K562 (cell line): ENCODE results near the gene OR56A5. TPM values are rescaled to one million over a fixed set of nuclear protein-coding genes. Genes with fewer than 3 reads are reported as not detected.

ENCODE experiments used
- ATAC-seq: fragments of 200-7000 bp; cut with Tn5 transposase; 3 replicates; pipeline ENCODE4 v1.9.1; 2020; ENCODE audit warnings: moderate library complexity
- BruUV-seq: library from RNA; stranded (reverse); fragments of 400-500 nt; replicated peaks from 2 replicates; lab custom pipeline; 2021; lab: Mats Ljungman, UMichigan
- CTCF ChIA-PET: fragments of 300-600 bp; formaldehyde crosslinking; extraction: SDS; loops from one replicate; lab custom pipeline; 2021; ENCODE audit warnings: low intra/inter-chr PET ratio; lab: Yijun Ruan, JAX
- POLR2A ChIA-PET: fragments of 300-600, 350-650 bp; sonication (Branson Sonifier 250); formaldehyde crosslinking; extraction: SDS; loops from one replicate; lab custom pipeline; 2021; ENCODE audit warnings: antibody characterized with exemption, inconsistent platforms; lab: Yijun Ruan, JAX
- DNase-seq, 4 experiments: peaks; one replicate each; pipeline versions ENCODE4 v3.0.0 to v3.0.0-alpha.2; 2011 to 2018; ENCODE audit warnings: low spot score in 3 of 4, mixed read lengths in 3 of 4; ENCODE audit errors: extremely low read depth in 1 of 4
- FAIRE-seq: peaks from 2 replicates; lab custom pipeline; 2011; peaks lifted over from hg19 to GRCh38; lab: Jason Lieb, UNC
- H2AFZ ChIP-seq: 2 replicates; pipeline ENCODE4 v1.6.0; 2011; ENCODE audit warnings: low read depth, low read length, control low read depth, inconsistent platforms
- H3K27ac ChIP-seq: fragments of 200-600 bp; 3 replicates; pipeline ENCODE4 v1.8.0; 2011; ENCODE audit warnings: low read depth, mild to moderate bottlenecking, control low read depth, inconsistent platforms, low read length, moderate library complexity, mixed read lengths; ENCODE audit errors: extremely low read depth
- H3K27me3 ChIP-seq, 2 experiments: fragments of 300-600 bp in 1 of 2; 2 replicates in 1 of 2; 3 replicates in 1 of 2; pipeline versions ENCODE4 v1.6.0 to v1.8.0; 2011; ENCODE audit warnings: inconsistent platforms in 2 of 2, low read length in 2 of 2, mild to moderate bottlenecking in 1 of 2, mixed read lengths in 1 of 2, moderate library complexity in 1 of 2; ENCODE audit not compliant: control insufficient read depth in 2 of 2, insufficient read depth in 2 of 2
- H3K36me3 ChIP-seq: fragments of 300-600 bp; 3 replicates; pipeline ENCODE4 v1.8.0; 2011; ENCODE audit warnings: mild to moderate bottlenecking, low read length, inconsistent platforms; ENCODE audit not compliant: control insufficient read depth, insufficient read depth
- H3K4me1 ChIP-seq, 2 experiments: fragments of 200-600 bp in 1 of 2; replicated peaks in 1 of 2; 2 replicates in 1 of 2; 3 replicates in 1 of 2; pipeline versions ENCODE4 v1.5.1 to v1.8.0; 2011; ENCODE audit warnings: inconsistent platforms in 2 of 2, low read length in 2 of 2, mild to moderate bottlenecking in 1 of 2, mixed read lengths in 1 of 2, moderate library complexity in 1 of 2; ENCODE audit not compliant: control insufficient read depth in 2 of 2, insufficient read depth in 2 of 2
- H3K4me2 ChIP-seq: 2 replicates; pipeline ENCODE4 v1.6.1; 2011; ENCODE audit warnings: low read length, control low read depth, inconsistent platforms, mixed read lengths; ENCODE audit not compliant: insufficient read depth
- H3K4me3 ChIP-seq: fragments of 200-600 bp; sonication (generic), shearing (Covaris generic); 2 replicates; pipeline ENCODE4 v1.5.1; 2016; ENCODE audit warnings: control low read depth, inconsistent platforms
- H3K79me2 ChIP-seq: fragments of 200-600 bp; 3 replicates; pipeline ENCODE4 v1.8.0; 2011; ENCODE audit warnings: low read length, inconsistent platforms; ENCODE audit not compliant: control insufficient read depth, insufficient read depth
- H3K9ac ChIP-seq, 2 experiments: 2 replicates each; pipeline versions ENCODE4 v1.6.0 to v1.6.1; 2011; ENCODE audit warnings: low read depth in 2 of 2, low read length in 2 of 2, control low read depth in 1 of 2, inconsistent platforms in 1 of 2, mild to moderate bottlenecking in 1 of 2, mixed read lengths in 1 of 2; ENCODE audit not compliant: insufficient read depth in 1 of 2
- H3K9me1 ChIP-seq: one replicate; pipeline ENCODE4 v1.6.0; 2011; ENCODE audit warnings: inconsistent platforms, mild to moderate bottlenecking, low read length, moderate library complexity; ENCODE audit not compliant: control insufficient read depth, insufficient read depth
- H3K9me3 ChIP-seq: replicated peaks from 2 replicates; pipeline ENCODE4 v1.5.1; 2011; ENCODE audit warnings: low read depth, low read length, inconsistent platforms; ENCODE audit not compliant: control insufficient read depth, insufficient read depth
- H4K20me1 ChIP-seq: replicated peaks from 2 replicates; pipeline ENCODE4 v1.6.1; 2011; ENCODE audit warnings: low read length, inconsistent platforms, mixed read lengths; ENCODE audit not compliant: control insufficient read depth, insufficient read depth
- BACH1 ChIP-seq: fragments of 200-800 bp; sonication (Bioruptor generic); IDR thresholded peaks from 2 replicates; pipeline ENCODE4 v1.6.1; 2016; ENCODE audit warnings: missing genetic modification characterization, missing compliant biosample characterization
- CEBPG ChIP-seq, 3 experiments: fragments of 200-800 bp in 1 of 3; sonication (Bioruptor generic) in 1 of 3; sonication (generic) in 1 of 3; formaldehyde crosslinking in 1 of 3; IDR thresholded peaks in 2 of 3; conservative IDR thresholded peaks in 1 of 3; 2 replicates each; pipeline versions ENCODE4 v1.6.1 to v1.8.0; 2016 to 2022; ENCODE audit warnings: missing compliant biosample characterization in 2 of 3, missing genetic modification characterization in 2 of 3, mild to moderate bottlenecking in 1 of 3, missing genetic modification reagents in 1 of 3
- HNRNPL ChIP-seq: fragments of 200-400 bp; formaldehyde crosslinking; IDR thresholded peaks from 2 replicates; pipeline ENCODE4 v1.6.1; 2017; ENCODE audit warnings: low read depth, mild to moderate bottlenecking, low read length
- JUN ChIP-seq, 2 experiments: sonication (generic) in 1 of 2; formaldehyde crosslinking in 1 of 2; IDR thresholded peaks; 2 replicates each; pipeline versions ENCODE4 v1.6.1 to v1.8.0; 2012 to 2022; ENCODE audit warnings: borderline replicate concordance in 2 of 2, mild to moderate bottlenecking in 2 of 2, improper control_type of control experiment in 1 of 2, low read depth in 1 of 2, low read length in 1 of 2, missing genetic modification reagents in 1 of 2
- KAT7 ChIP-seq: sonication (generic); formaldehyde crosslinking; IDR thresholded peaks from 2 replicates; pipeline ENCODE4 v1.8.0; 2022; ENCODE audit warnings: missing genetic modification reagents, mild to moderate bottlenecking, borderline replicate concordance
- KDM4B ChIP-seq, 2 experiments: fragments of 450-650 bp in 1 of 2; sonication (generic) in 1 of 2; IDR thresholded peaks; 2 replicates each; pipeline ENCODE4 v1.6.1; 2016 to 2017; ENCODE audit warnings: borderline replicate concordance in 2 of 2, antibody characterized with exemption in 1 of 2, low read depth in 1 of 2, mild to moderate bottlenecking in 1 of 2
- NELFE ChIP-seq: IDR thresholded peaks from 2 replicates; pipeline ENCODE4 v1.6.1; 2011; ENCODE audit warnings: mild to moderate bottlenecking; ENCODE audit not compliant: insufficient read depth, insufficient read length
- SMARCA5 ChIP-seq: fragments of 450-650 bp; IDR thresholded peaks from 2 replicates; pipeline ENCODE4 v1.6.1; 2016
- SMARCE1 ChIP-seq: fragments of 450-650 bp; IDR thresholded peaks from 2 replicates; pipeline ENCODE4 v1.7.1; 2016; ENCODE audit warnings: mild to moderate bottlenecking
- TCF7 ChIP-seq: sonication (generic); IDR thresholded peaks from 2 replicates; pipeline ENCODE4 v1.6.1; 2016; ENCODE audit warnings: antibody characterized with exemption, borderline replicate concordance
- ZMIZ1 ChIP-seq, 2 experiments: fragments of 150-350 bp in 1 of 2; IDR thresholded peaks; 2 replicates each; pipeline ENCODE4 v1.6.1; 2012 to 2016; ENCODE audit warnings: low read depth in 2 of 2, low read length in 2 of 2, mild to moderate bottlenecking in 1 of 2, moderate library complexity in 1 of 2
- ZNF354B ChIP-seq: fragments of 250-450 bp; sonication (Bioruptor Pico); IDR thresholded peaks from 2 replicates; pipeline ENCODE4 v1.4.0; 2020
- ZNF695 ChIP-seq: fragments of 450-650 bp; formaldehyde crosslinking; IDR thresholded peaks from 2 replicates; pipeline ENCODE4 v1.4.0; 2020; ENCODE audit warnings: mild to moderate bottlenecking, moderate library complexity
- ZNF740 ChIP-seq, 3 experiments: fragments of 200-800 bp in 1 of 3; sonication (Bioruptor generic) in 1 of 3; sonication (generic) in 1 of 3; formaldehyde crosslinking in 1 of 3; IDR thresholded peaks; 2 replicates each; pipeline versions ENCODE4 v1.6.1 to v1.8.0; 2016 to 2022; ENCODE audit warnings: mild to moderate bottlenecking in 2 of 3, missing compliant biosample characterization in 2 of 3, missing genetic modification characterization in 2 of 3, missing genetic modification reagents in 1 of 3
- in situ Hi-C: fragments of 300-500 bp; cut with MboI; formaldehyde crosslinking; loops from 4 replicates; pipeline ENCODE4 v1.15.0; 2018; ENCODE audit warnings: inconsistent platforms, mixed read lengths
- intact Hi-C: fragments of 100-400 bp; cut with micrococcal nuclease; formaldehyde crosslinking; loops from 2 replicates; pipeline ENCODE4 v1.14.2; 2022
- polyA plus RNA-seq, 8 experiments: library from polyadenylated mRNA; depleted of rRNA in 4 of 8; stranded (reverse) in 5 of 8; unstranded in 3 of 8; fragments of >200 nt; fragmentation: Nextera tagmentation in 2 of 8; fragmentation: Illumina TruSeq in 1 of 8; extraction: Ambion mirVana in 2 of 8; extraction: Trizol in 1 of 8; gene quantifications; 2 replicates each; pipeline versions ENCODE4 v1.2.1 to v1.2.3, GENCODE V29; 2011 to 2014; ENCODE audit warnings: inconsistent platforms in 1 of 8, missing spikeins in 1 of 8
- total RNA-seq, 7 experiments: library from RNA; depleted of rRNA in 6 of 7; stranded (reverse); fragments of >200 nt in 6 of 7; fragmentation: Illumina TruSeq in 2 of 7; extraction: Trizol in 2 of 7; gene quantifications; 2 replicates each; pipeline versions ENCODE4 v1.2.1 to v1.2.3, GENCODE V29; 2011 to 2021; ENCODE audit warnings: low replicate concordance in 1 of 7

The OR56A5 gene
- total and polyA plus RNA-seq, 9 of the 15 experiments (the other 6 are each of a cell fraction or from before 2014, with no cell fraction given): not detected

GRCh38 chr11:5923794-5924193, 44.5 kb downstream of the OR56A5 start:
- no peak overlapping the region for H3K9ac ChIP-seq
- DNase-seq (no peak), FAIRE-seq (no peak), ATAC-seq (no peak)
- no peaks in the 10 kb centered on the region for H3K9me1 ChIP-seq
- CTCF ChIA-PET: no interaction called here
- POLR2A ChIA-PET: no interaction called here
- no peaks in the 10 kb centered on the region for H4K20me1 ChIP-seq
- no peaks in the 10 kb centered on the region for H3K79me2 ChIP-seq
- BruUV-seq: no TSS peak
- no peak overlapping the region for H3K4me2 ChIP-seq
- H3K4me3 ChIP-seq: no peak overlapping the region
- in situ Hi-C loops: no loop called here
- H3K27me3 ChIP-seq: no peaks in the 10 kb centered on the region
- no peak overlapping the region for H3K27ac ChIP-seq
- peaks cover 1% of the 10 kb centered on the region; the same call in 1 of the 2 replicates for H3K9me3 ChIP-seq
- H3K36me3 ChIP-seq: no peaks in the 10 kb centered on the region
- H2AFZ ChIP-seq: no peak overlapping the region
- intact Hi-C loops: no loop called here
- H3K4me1 ChIP-seq: no peaks in the 10 kb centered on the region; a peak in 1 of 5 replicates
- TF ChIP-seq KAT7 (CRISPR knock-in tag): no peak
- TF ChIP-seq KDM4B (IDR thresholded peaks at IDR 0.05; ENCODE audit: borderline replicate concordance in 2 of 2, low read depth in 1 of 2): no peak
- no peak for TF ChIP-seq ZNF354B (CRISPR knock-in tag)
- 0 out of 2 replicates have a peak, but pooled peaks have one; percentile 37 for TF ChIP-seq JUN (IDR thresholded peaks at IDR 0.05; ENCODE audit: borderline replicate concordance, low read depth, low read length)
- no peak for TF ChIP-seq JUN (CRISPR knock-in tag; IDR thresholded peaks at IDR 0.05; ENCODE audit: borderline replicate concordance)
- no peak for TF ChIP-seq ZNF740 (CRISPR knock-in tag; IDR thresholded peaks at IDR 0.05)
- no peak for TF ChIP-seq ZNF740 (tag; IDR thresholded peaks at IDR 0.05)
- no peak for TF ChIP-seq SMARCE1
- TF ChIP-seq CEBPG (CRISPR knock-in tag; IDR thresholded peaks at IDR 0.05): no peak
- TF ChIP-seq CEBPG (tag; conservative IDR thresholded peaks at IDR 0.05 in 1 of 2, IDR thresholded peaks at IDR 0.05 in 1 of 2): peak in 1 of 2 experiments; percentile 48; a peak in 1 of 4 replicates
- TF ChIP-seq BACH1 (tag): no peak
- no peak for TF ChIP-seq ZNF695
- no peak for TF ChIP-seq HNRNPL
- TF ChIP-seq SMARCA5: no peak
- no peak for TF ChIP-seq ZMIZ1 (IDR thresholded peaks at IDR 0.05; ENCODE audit: low read depth in 2 of 2, low read length in 2 of 2)
- no peak for TF ChIP-seq NELFE
- no peak for TF ChIP-seq TCF7
